Subcutaneous abdominal adipose tissue (tissue), 5 donors: Measurements from ENCODE around the gene FAM72D.
"Not testable (repeated sequence)": the region's sequence is repeated elsewhere in the genome, so short reads cannot be mapped to it uniquely, and the experiment has no call there.

ENCODE experiments used
- H3K27ac ChIP-seq: one replicate; pipeline ENCODE4 v1.7.0; 2013; ENCODE audit warnings: low read depth, mild to moderate bottlenecking, inconsistent platforms, low read length, moderate library complexity
- H3K27me3 ChIP-seq, 5 donors: one replicate each; pipeline ENCODE4 v1.7.0; 2013; ENCODE audit warnings: low read length in 5 of 5, inconsistent platforms in 1 of 5; ENCODE audit not compliant: control insufficient read depth in 5 of 5, insufficient read depth in 4 of 5
- H3K36me3 ChIP-seq, 5 donors: one replicate each; pipeline ENCODE4 v1.7.0; 2013; ENCODE audit warnings: low read length in 5 of 5; ENCODE audit not compliant: control insufficient read depth in 5 of 5, insufficient read depth in 5 of 5
- H3K4me1 ChIP-seq, 5 donors: one replicate each; pipeline ENCODE4 v1.7.0; 2013; ENCODE audit warnings: low read length in 5 of 5, mild to moderate bottlenecking in 3 of 5, moderate library complexity in 1 of 5; ENCODE audit not compliant: control insufficient read depth in 5 of 5, insufficient read depth in 5 of 5
- H3K4me3 ChIP-seq, 5 donors: one replicate each; pipeline ENCODE4 v1.7.0; 2013; ENCODE audit warnings: low read length in 5 of 5, low read depth in 1 of 5
- H3K9ac ChIP-seq, 5 donors: one replicate each; pipeline ENCODE4 v1.7.0; 2013; ENCODE audit warnings: low read length in 5 of 5, mild to moderate bottlenecking in 4 of 5, moderate library complexity in 3 of 5
- H3K9me3 ChIP-seq, 5 donors: one replicate each; pipeline ENCODE4 v1.7.0; 2013; ENCODE audit warnings: low read length in 5 of 5; ENCODE audit not compliant: control insufficient read depth in 5 of 5
- donor health status: healthy.
- donor health status: healthy.
- donor health status: healthy.
- donor health status: healthy.
- donor health status: healthy.

FAM72D gene

GRCh38 chr1:145095284-145096057 lies at the start of gene FAM72D, which contains the start of gene SRGAP2B:
Gene FAM72D, plus strand, starts transcription at chr1:145095974. Its CDS starts 874 bp downstream, at chr1:145096848.
Gene SRGAP2B, minus strand, starts transcription at chr1:145095328. Its CDS starts 2,427 bp downstream, at chr1:145092901.
- not testable (repeated sequence) for H3K36me3 ChIP-seq, H3K9me3 ChIP-seq, H3K4me1 ChIP-seq, H3K27me3 ChIP-seq, H3K9ac ChIP-seq, H3K27ac ChIP-seq
- H3K4me3 ChIP-seq, result peak within 1 kb of the TSS in 2 of 5 donors; percentile 40 to 51

DNA sequence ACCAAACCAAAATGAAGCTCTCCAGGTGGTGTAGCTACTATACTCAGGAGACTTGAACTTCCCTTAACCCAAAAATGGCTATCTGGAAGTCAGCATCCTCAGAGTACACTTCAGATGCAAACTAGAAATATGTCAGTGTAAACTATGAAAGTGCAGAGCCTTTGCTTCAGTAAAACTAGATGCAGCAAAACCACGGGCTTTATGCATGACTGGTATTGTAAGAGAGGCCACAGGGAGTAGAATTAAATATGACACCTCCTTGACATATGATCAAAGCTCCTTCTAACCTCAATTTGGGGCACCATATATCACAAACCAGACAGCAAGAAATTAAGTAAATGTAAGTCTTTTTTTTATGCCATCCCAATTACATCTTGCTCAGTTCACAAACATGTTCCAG lies 48.2 kb upstream of the FAM72D start:
- H3K9ac ChIP-seq, H3K9me3 ChIP-seq, H3K27me3 ChIP-seq, H3K27ac ChIP-seq, H3K4me3 ChIP-seq, H3K36me3 ChIP-seq, H3K4me1 ChIP-seq: not testable (repeated sequence)

DNA sequence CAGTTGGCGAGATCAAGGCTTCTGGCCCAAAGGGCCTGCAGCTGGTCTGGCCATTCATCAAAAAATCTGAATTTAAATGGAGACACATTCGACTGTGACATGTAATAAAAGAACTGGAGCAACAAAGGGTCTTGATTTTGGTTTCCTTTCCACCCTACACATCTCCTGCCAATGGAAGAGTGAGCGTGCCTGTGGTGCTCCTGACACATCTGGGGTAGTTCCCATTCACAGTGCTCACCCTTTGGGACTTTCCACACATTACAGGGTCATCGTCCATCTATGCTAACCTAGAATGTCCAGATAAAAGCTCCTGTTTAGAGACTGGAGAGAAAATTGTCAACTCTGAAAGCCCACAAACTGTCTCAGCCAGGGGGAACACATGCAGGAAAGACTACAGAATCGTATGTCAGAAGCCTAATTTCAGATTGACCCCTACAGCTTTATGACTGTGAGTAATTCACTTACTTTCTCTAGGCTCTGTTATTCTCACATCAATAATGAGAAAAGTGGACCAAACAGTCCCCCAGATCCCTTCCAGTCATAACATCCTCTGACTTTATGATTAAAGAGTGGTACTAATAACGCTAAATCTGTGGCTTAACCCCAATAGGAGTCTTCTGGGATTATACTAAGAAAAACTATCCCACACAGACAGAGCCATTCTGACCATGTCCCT lies 47.5 kb upstream of the FAM72D start:
- not testable (repeated sequence) for H3K4me1 ChIP-seq, H3K4me3 ChIP-seq, H3K9me3 ChIP-seq, H3K27me3 ChIP-seq, H3K9ac ChIP-seq, H3K36me3 ChIP-seq, H3K27ac ChIP-seq

- H3K9me3 ChIP-seq, H3K4me3 ChIP-seq, H3K4me1 ChIP-seq, H3K27ac ChIP-seq, H3K9ac ChIP-seq, H3K36me3 ChIP-seq, H3K27me3 ChIP-seq: not testable (repeated sequence)
Observed at GRCh38 chr1:145052019-145052776, 43.6 kb upstream of the FAM72D start.

- not testable (repeated sequence) for H3K27ac ChIP-seq, H3K4me1 ChIP-seq, H3K9me3 ChIP-seq, H3K9ac ChIP-seq, H3K27me3 ChIP-seq, H3K36me3 ChIP-seq, H3K4me3 ChIP-seq
Observed at GRCh38 chr1:145053428-145053827, 42.3 kb upstream of the FAM72D start.

- H3K36me3 ChIP-seq, H3K9me3 ChIP-seq, H3K9ac ChIP-seq, H3K27ac ChIP-seq, H3K27me3 ChIP-seq, H3K4me1 ChIP-seq, H3K4me3 ChIP-seq: not testable (repeated sequence)
Observed at GRCh38 chr1:145055217-145055760, 40.5 kb upstream of the FAM72D start.

GRCh38 chr1:145058184-145058583 lies 37.6 kb upstream of the FAM72D start:
- not testable (repeated sequence) for H3K9me3 ChIP-seq, H3K27me3 ChIP-seq, H3K9ac ChIP-seq, H3K4me1 ChIP-seq, H3K27ac ChIP-seq, H3K4me3 ChIP-seq, H3K36me3 ChIP-seq

- H3K27me3 ChIP-seq, result not testable (repeated sequence)
Observed at GRCh38 chr1:145063285-145063684, 32.5 kb upstream of the FAM72D start.

DNA sequence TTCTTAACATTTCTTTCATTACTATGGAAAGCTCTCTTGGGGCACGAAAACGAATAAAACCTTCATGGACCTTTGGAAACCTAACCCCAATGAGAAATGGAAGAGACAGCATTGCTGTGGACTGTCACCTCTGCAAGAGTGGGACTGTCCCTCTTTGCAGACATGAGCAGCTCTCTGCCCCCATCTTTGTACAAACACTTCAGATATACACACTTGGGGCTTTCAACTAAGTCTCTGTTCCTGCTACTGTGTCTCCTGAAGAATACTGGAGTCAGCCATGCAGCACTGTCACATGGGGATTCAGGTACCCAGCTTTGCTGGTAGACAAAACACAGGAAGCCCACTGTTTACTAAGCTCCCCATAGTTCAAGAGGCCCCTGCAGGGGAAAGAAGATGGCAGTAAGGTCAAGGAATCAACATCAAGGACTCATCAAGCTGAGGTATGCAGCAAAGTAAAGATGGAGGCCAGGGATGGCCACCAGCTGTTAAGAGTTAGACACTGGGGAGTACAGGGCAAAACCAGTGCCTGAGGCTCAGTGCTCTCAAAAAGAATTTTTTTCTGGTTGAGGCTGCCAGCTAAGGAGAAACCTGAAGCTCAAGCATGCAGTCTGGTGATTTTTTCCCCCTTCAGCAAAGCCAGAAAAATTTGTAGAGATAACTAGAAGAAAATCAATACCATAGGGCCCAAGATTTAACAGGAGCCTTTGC lies 31.7 kb upstream of the FAM72D start:
- not testable (repeated sequence) for H3K9ac ChIP-seq, H3K4me3 ChIP-seq, H3K4me1 ChIP-seq, H3K27ac ChIP-seq, H3K36me3 ChIP-seq, H3K27me3 ChIP-seq, H3K9me3 ChIP-seq

More at GRCh38 chr1:145063285-145063684, 32.5 kb upstream of the FAM72D start:
- not testable (repeated sequence) for H3K9me3 ChIP-seq, H3K27ac ChIP-seq, H3K36me3 ChIP-seq, H3K4me3 ChIP-seq, H3K9ac ChIP-seq, H3K4me1 ChIP-seq
